Regular cardiac myocyte (primary cell): ENCODE measurements around the gene PISD. TPM values are rescaled to one million over a fixed set of nuclear protein-coding genes. Genes with fewer than 3 reads are reported as not detected.

Experiments
- total RNA-seq: library from RNA; depleted of rRNA; stranded (reverse); fragments of >200 nt; gene quantifications from 2 replicates; pipeline ENCODE4 v1.2.3, GENCODE V29; 2014

Gene PISD
- 24.0 and 49.3 TPM in 2 replicates for total RNA-seq

DNA sequence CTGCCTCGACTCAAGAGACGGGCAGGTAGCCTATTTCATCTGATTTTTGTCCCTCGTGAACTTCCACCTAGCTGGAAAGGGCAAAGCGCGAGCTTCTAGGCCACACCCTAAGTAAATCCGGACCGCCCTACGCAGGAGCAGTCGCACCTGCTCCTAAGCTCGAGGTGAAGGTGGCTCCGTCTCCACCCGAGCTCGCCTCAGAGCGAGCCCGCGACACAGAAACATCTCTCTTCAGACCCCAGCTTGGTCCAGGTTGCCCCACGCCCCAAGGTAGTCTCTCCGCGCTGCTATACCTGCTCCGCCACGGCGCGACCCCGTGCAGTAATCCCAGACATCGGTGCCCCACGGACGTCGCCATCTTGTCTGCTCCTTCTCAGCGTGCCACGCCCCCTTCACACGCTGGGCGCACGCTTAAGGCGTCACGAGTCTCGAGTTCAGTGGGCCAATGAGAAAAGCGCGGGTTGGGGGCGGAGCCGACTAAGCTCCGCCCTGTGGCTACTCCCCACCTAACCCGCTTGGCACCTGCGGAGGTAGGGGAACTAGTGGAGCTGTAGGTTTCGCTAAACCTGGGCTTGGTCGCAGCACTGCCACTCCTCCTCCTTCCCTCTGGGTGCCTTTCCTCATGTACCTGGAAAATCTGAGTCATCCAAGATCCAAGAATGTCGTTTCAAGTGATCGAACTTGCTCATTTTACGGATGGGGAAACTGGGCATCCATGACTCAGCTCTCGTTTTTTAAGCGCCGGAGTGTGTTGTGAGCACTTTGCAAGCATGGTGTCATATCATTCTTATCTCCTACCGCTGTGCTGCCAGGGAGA lies at the start of gene PISD:
Gene PISD, minus strand, starts transcription at position 365 of the 817 bp plus-strand sequence. Its CDS starts 7 bp downstream, at position 358.

Other genes with a start within 250 kb of the PISD start
- 7.6 and 23.0 TPM in 2 replicates for gene EIF4ENIF1, start 172.4 kb downstream of the PISD start, total RNA-seq
- 13.8 and 21.3 TPM in 2 replicates for gene SFI1, start 165.7 kb downstream of the PISD start, total RNA-seq
- gene PRR14L, start 87.9 kb upstream of the PISD start, total RNA-seq: 14.1 and 17.4 TPM in 2 replicates
- gene DEPDC5, start 91.8 kb upstream of the PISD start, total RNA-seq: 8.2 TPM in 2 replicates